ENCODE data around the gene IL11RA. TPM values are rescaled to one million over a fixed set of nuclear protein-coding genes. Genes with fewer than 3 reads are reported as not detected.

IL11RA gene
- total RNA-seq, 2 experiments from 2014 or later = 117 TPM

GRCh38 chr9:34642679-34643078 lies 9.3 kb upstream of the IL11RA start:
- TF ChIP-seq CTCF (IDR thresholded peaks at IDR 0.05) = no peak
- Mint-ChIP-seq H3K4me3 (peak overlapping the region; percentile 42), H3K27me3 (no peaks in the 10 kb centered on the region), H3K27ac (no peak overlapping the region), H3K9me3 (no peaks in the 10 kb centered on the region), H3K4me1 (ENCODE audit: low read depth) (peaks cover 32% of the 10 kb centered on the region), H3K36me3 (ENCODE audit: low read depth) (peaks cover 15% of the 10 kb centered on the region)
- ChIA-PET POLR2A (interaction anchor here (0.8 kb wide), 1 partner anchor 30 kb away, joined by 3 read pairs; no protein-coding TSS in a partner anchor), CTCF (interaction anchor here (0.8 to 2.1 kb wide), 2 partner anchors 9 to 32 kb away, joined by 3 to 7 read pairs; no protein-coding TSS in a partner anchor)
- peaks cover 27% of the 10 kb centered on the region for H3K4me1 ChIP-seq (ENCODE audit: insufficient read depth, low read length)
- DNase-seq (no peak), ATAC-seq (ENCODE audit: poor library complexity) (no peak)
- H3K27ac ChIP-seq (ENCODE audit: low read depth in 1 of 2, low read length in 2 of 2) = no peak overlapping the region
- H3K9me3 ChIP-seq (ENCODE audit: control insufficient read depth in 1 of 2, insufficient read depth in 1 of 2, low read length in 2 of 2) = no peaks in the 10 kb centered on the region
- peaks cover under 1% of the 10 kb centered on the region for H3K36me3 ChIP-seq (ENCODE audit: insufficient read depth, low read length)
- intact Hi-C loops (cut with DNase I, micrococcal nuclease) = no loop called here
- no peaks in the 10 kb centered on the region for H3K27me3 ChIP-seq (ENCODE audit: control insufficient read depth in 1 of 2, insufficient read depth in 2 of 2, low read length in 2 of 2)
- H3K4me3 ChIP-seq (ENCODE audit: low read length) = no peak overlapping the region

- ChIA-PET CTCF (interaction anchor here (0.5 to 5.9 kb wide), 4 partner anchors 9 to 56 kb away, joined by 3 to 37 read pairs (median 4); no protein-coding TSS in a partner anchor), POLR2A (interaction anchor here (1.4 to 4.4 kb wide), 4 partner anchors 8 to 25 kb away, joined by 6 to 84 read pairs (median 13); partner anchors contain the start of genes DCTN3 and SIGMAR1)
- H3K4me1 Mint-ChIP-seq (ENCODE audit: low read depth) = peaks cover 34% of the 10 kb centered on the region
- H3K4me3 Mint-ChIP-seq = peak overlapping the region; percentile 48
- intact Hi-C loops (cut with DNase I, micrococcal nuclease) = loop anchor here in 1 of 2 experiments (5.0 kb wide), 1 partner anchor 33 kb away; the partner anchor contains the start of gene RPP25L
- H3K27me3 Mint-ChIP-seq = no peaks in the 10 kb centered on the region
- DNase-seq = no peak
- H3K9me3 ChIP-seq (ENCODE audit: control insufficient read depth in 1 of 2, insufficient read depth in 1 of 2, low read length in 2 of 2) = no peaks in the 10 kb centered on the region
- ATAC-seq (ENCODE audit: poor library complexity) = no peak
- peaks cover 35% of the 10 kb centered on the region for H3K4me1 ChIP-seq (ENCODE audit: insufficient read depth, low read length)
- H3K27me3 ChIP-seq (ENCODE audit: control insufficient read depth in 1 of 2, insufficient read depth in 2 of 2, low read length in 2 of 2) = no peaks in the 10 kb centered on the region
- peaks cover 37% of the 10 kb centered on the region for H3K36me3 Mint-ChIP-seq (ENCODE audit: low read depth)
- TF ChIP-seq CTCF (IDR thresholded peaks at IDR 0.05) = no peak
- no peaks in the 10 kb centered on the region for H3K9me3 Mint-ChIP-seq
- peaks cover 22% of the 10 kb centered on the region for H3K36me3 ChIP-seq (ENCODE audit: insufficient read depth, low read length)
- H3K4me3 ChIP-seq (ENCODE audit: low read length) = no peak overlapping the region
- no peak overlapping the region for H3K27ac Mint-ChIP-seq
- no peak overlapping the region for H3K27ac ChIP-seq (ENCODE audit: low read depth in 1 of 2, low read length in 2 of 2)
These were observed 7.1 kb upstream of the IL11RA start for GRCh38 chr9:34644766-34645314.

- CTCF ChIA-PET = interaction anchor here (1.0 to 5.9 kb wide), 9 partner anchors 9 to 267 kb away, joined by 3 to 57 read pairs (median 8); partner anchors contain the start of genes ARID3C, CCL27, RPP25L and SIGMAR1
These were observed 5.5 kb upstream of the IL11RA start, which contains the start of gene GALT for GRCh38 chr9:34646211-34647083. GALT (plus strand) TSS chr9:34646675; CDS start chr9:34646705, 30 bp downstream.

More at GRCh38 chr9:34646211-34647083, 5.5 kb upstream of the IL11RA start, which contains the start of gene GALT:
- peak within 1 kb of the TSS; percentile 68 to 85 for H3K27ac ChIP-seq (ENCODE audit: low read depth in 1 of 2, low read length in 2 of 2)
- DNase-seq (peak; percentile 90 to 98 (median 96)), ATAC-seq (ENCODE audit: poor library complexity) (peak; percentile 88)
- no peaks in the 10 kb centered on the region for H3K27me3 Mint-ChIP-seq
- H3K4me1 Mint-ChIP-seq (ENCODE audit: low read depth) = peaks cover 34% of the 10 kb centered on the region
- intact Hi-C loops (cut with DNase I, micrococcal nuclease) = loop anchor here (1.0 to 5.0 kb wide), 4 partner anchors 15 to 56 kb away; partner anchors contain the start of gene RPP25L (in 1 of the 2)
- H3K4me1 ChIP-seq (ENCODE audit: insufficient read depth, low read length) = peaks cover 38% of the 10 kb centered on the region
- H3K27me3 ChIP-seq (ENCODE audit: control insufficient read depth in 1 of 2, insufficient read depth in 2 of 2, low read length in 2 of 2) = no peaks in the 10 kb centered on the region
- H3K36me3 Mint-ChIP-seq (ENCODE audit: low read depth) = peaks cover 49% of the 10 kb centered on the region
- peak within 1 kb of the TSS; percentile 88 for H3K27ac Mint-ChIP-seq
- TF ChIP-seq CTCF (IDR thresholded peaks at IDR 0.05) = peak; percentile 54
- peak within 1 kb of the TSS; percentile 97 for H3K4me3 Mint-ChIP-seq
- H3K36me3 ChIP-seq (ENCODE audit: insufficient read depth, low read length) = peaks cover 37% of the 10 kb centered on the region
- POLR2A ChIA-PET = interaction anchor here (0.7 to 4.4 kb wide), 17 partner anchors 8 to 1086 kb away, joined by 3 to 84 read pairs (median 6); partner anchors contain the start of genes ARID3C, CCL27, CREB3 and DCTN3
- H3K9me3 Mint-ChIP-seq = no peaks in the 10 kb centered on the region
- peak within 1 kb of the TSS; percentile 99 for H3K4me3 ChIP-seq (ENCODE audit: low read length)
- H3K9me3 ChIP-seq (ENCODE audit: control insufficient read depth in 1 of 2, insufficient read depth in 1 of 2, low read length in 2 of 2) = no peaks in the 10 kb centered on the region

All from CD4-positive, alpha-beta T cell (primary cell).